DND-41 (cell line): ENCODE results near the gene WDR83.
A peak's percentile ranks its signal among the peaks of the same experiment; 100 is the strongest.

Experiments
- ATAC-seq: fragments of 200-7000 bp; cut with Tn5 transposase; 3 replicates; pipeline ENCODE4 v1.9.1; 2021; ENCODE audit warnings: low read depth; ENCODE audit not compliant: insufficient read depth
- DNase-seq: peaks from one replicate; pipeline ENCODE4 v3.0.0-alpha.2; 2020
- H2AFZ ChIP-seq: 2 replicates; pipeline ENCODE4 v1.6.0; 2012; ENCODE audit warnings: low read depth, low read length
- H3K27ac ChIP-seq: 2 replicates; pipeline ENCODE4 v1.5.1; 2012; ENCODE audit warnings: low read length, inconsistent platforms
- H3K27me3 ChIP-seq: fragments of 200-600 bp; sonication (generic); 2 replicates; pipeline ENCODE4 v1.6.0; 2012; ENCODE audit warnings: low read length, mild to moderate bottlenecking, inconsistent platforms; ENCODE audit not compliant: insufficient read depth, poor library complexity
- H3K36me3 ChIP-seq: 2 replicates; pipeline ENCODE4 v1.5.1; 2012; ENCODE audit warnings: low read length, inconsistent platforms; ENCODE audit not compliant: insufficient read depth
- H3K4me1 ChIP-seq: 2 replicates; pipeline ENCODE4 v1.5.1; 2012; ENCODE audit warnings: mild to moderate bottlenecking, low read length; ENCODE audit not compliant: insufficient read depth
- H3K4me2 ChIP-seq: 2 replicates; pipeline ENCODE4 v1.6.0; 2012; ENCODE audit warnings: mild to moderate bottlenecking, moderate library complexity, low read length, inconsistent platforms; ENCODE audit not compliant: insufficient read depth
- H3K4me3 ChIP-seq, 2 experiments: fragments of 200-600 bp in 1 of 2; shearing (Covaris generic) in 1 of 2; 2 replicates each; pipeline ENCODE4 v1.5.1; 2012 to 2016; ENCODE audit warnings: inconsistent platforms in 2 of 2, low read length in 2 of 2, mild to moderate bottlenecking in 2 of 2, low read depth in 1 of 2, moderate library complexity in 1 of 2
- H3K79me2 ChIP-seq: 2 replicates; pipeline ENCODE4 v1.6.0; 2012; ENCODE audit warnings: low read length, inconsistent platforms; ENCODE audit not compliant: insufficient read depth
- H3K9ac ChIP-seq: 2 replicates; pipeline ENCODE4 v1.6.0; 2012; ENCODE audit warnings: low read depth, mild to moderate bottlenecking, inconsistent platforms, low read length, moderate library complexity
- H3K9me3 ChIP-seq: 2 replicates; pipeline ENCODE4 v1.5.1; 2012; ENCODE audit warnings: low read length, moderate library complexity, mild to moderate bottlenecking, inconsistent platforms; ENCODE audit not compliant: insufficient read depth, severe bottlenecking
- H4K20me1 ChIP-seq: 2 replicates; pipeline ENCODE4 v1.6.0; 2012; ENCODE audit warnings: low read length; ENCODE audit not compliant: insufficient read depth
- EZH2 ChIP-seq: IDR thresholded peaks from 3 replicates; pipeline ENCODE4 v1.6.1; 2012; ENCODE audit warnings: borderline replicate concordance, low read depth, mild to moderate bottlenecking, moderate library complexity, low read length, inconsistent platforms; ENCODE audit not compliant: severe bottlenecking
- TF ChIP-seq, protein P1 (sequence below): IDR thresholded peaks from 2 replicates; pipeline ENCODE4 v1.5.1; 2012; ENCODE audit warnings: borderline replicate concordance, low read length, moderate library complexity, mild to moderate bottlenecking; ENCODE audit not compliant: poor library complexity, severe bottlenecking; ENCODE audit errors: extremely low read depth

Gene WDR83

GRCh38 chr19:12692960-12693359 lies 26.4 kb downstream of the WDR83 start:
- no peak overlapping the region for H3K9ac ChIP-seq
- peaks cover 9% of the 10 kb centered on the region; the same call in 1 of the 2 replicates for H3K79me2 ChIP-seq
- H3K36me3 ChIP-seq: peaks cover 21% of the 10 kb centered on the region
- no peak overlapping the region for H2AFZ ChIP-seq
- ATAC-seq (no peak), DNase-seq (no peak)
- no peaks in the 10 kb centered on the region for H3K27me3 ChIP-seq
- no peak overlapping the region for H3K4me2 ChIP-seq
- no peaks in the 10 kb centered on the region for H3K9me3 ChIP-seq
- TF ChIP-seq, protein P1, sequence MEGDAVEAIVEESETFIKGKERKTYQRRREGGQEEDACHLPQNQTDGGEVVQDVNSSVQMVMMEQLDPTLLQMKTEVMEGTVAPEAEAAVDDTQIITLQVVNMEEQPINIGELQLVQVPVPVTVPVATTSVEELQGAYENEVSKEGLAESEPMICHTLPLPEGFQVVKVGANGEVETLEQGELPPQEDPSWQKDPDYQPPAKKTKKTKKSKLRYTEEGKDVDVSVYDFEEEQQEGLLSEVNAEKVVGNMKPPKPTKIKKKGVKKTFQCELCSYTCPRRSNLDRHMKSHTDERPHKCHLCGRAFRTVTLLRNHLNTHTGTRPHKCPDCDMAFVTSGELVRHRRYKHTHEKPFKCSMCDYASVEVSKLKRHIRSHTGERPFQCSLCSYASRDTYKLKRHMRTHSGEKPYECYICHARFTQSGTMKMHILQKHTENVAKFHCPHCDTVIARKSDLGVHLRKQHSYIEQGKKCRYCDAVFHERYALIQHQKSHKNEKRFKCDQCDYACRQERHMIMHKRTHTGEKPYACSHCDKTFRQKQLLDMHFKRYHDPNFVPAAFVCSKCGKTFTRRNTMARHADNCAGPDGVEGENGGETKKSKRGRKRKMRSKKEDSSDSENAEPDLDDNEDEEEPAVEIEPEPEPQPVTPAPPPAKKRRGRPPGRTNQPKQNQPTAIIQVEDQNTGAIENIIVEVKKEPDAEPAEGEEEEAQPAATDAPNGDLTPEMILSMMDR: no peak
- no peak for TF ChIP-seq EZH2
- H3K4me1 ChIP-seq: peaks cover 32% of the 10 kb centered on the region
- H3K27ac ChIP-seq: no peak overlapping the region
- H4K20me1 ChIP-seq: no peaks in the 10 kb centered on the region; the same call in 1 of the 2 replicates
- H3K4me3 ChIP-seq: no peak overlapping the region

DNA sequence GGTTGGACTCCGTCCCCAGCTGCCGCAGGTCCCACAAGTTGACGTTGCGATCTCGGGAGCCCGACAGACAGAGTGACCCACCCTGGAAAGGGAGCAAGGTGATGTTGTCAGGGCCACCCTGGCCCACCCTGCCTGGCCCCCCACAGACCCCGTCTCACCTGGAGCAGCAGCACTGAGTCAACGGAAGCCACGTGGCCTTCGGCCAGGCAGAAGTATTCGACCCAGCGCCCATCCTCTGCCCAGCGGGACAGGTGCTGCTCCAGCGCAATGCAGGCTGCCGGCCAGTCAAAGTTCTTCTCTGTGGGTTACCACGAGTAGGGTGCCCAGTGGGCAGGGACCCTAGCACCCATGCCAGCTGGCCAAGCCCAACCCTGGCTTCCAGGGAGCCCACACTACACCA lies 28.0 kb downstream of the WDR83 start:
- peaks cover 44% of the 10 kb centered on the region for H3K4me1 ChIP-seq
- no peaks in the 10 kb centered on the region for H3K9me3 ChIP-seq
- no peak overlapping the region for H3K27ac ChIP-seq
- peak overlapping the region; percentile 90; the same call in 1 of the 2 replicates for H3K4me2 ChIP-seq
- H3K4me3 ChIP-seq: no peak overlapping the region
- no peaks in the 10 kb centered on the region for H3K27me3 ChIP-seq
- no peak for DNase-seq
- H3K36me3 ChIP-seq: peaks cover 15% of the 10 kb centered on the region
- H3K9ac ChIP-seq: no peak overlapping the region
- H4K20me1 ChIP-seq: no peaks in the 10 kb centered on the region; the same call in 1 of the 2 replicates
- H2AFZ ChIP-seq: no peak overlapping the region
- H3K79me2 ChIP-seq: peaks cover 9% of the 10 kb centered on the region; the same call in 1 of the 2 replicates
- TF ChIP-seq, protein P1: no peak
- no peak for TF ChIP-seq EZH2
- no peak for ATAC-seq

DNA sequence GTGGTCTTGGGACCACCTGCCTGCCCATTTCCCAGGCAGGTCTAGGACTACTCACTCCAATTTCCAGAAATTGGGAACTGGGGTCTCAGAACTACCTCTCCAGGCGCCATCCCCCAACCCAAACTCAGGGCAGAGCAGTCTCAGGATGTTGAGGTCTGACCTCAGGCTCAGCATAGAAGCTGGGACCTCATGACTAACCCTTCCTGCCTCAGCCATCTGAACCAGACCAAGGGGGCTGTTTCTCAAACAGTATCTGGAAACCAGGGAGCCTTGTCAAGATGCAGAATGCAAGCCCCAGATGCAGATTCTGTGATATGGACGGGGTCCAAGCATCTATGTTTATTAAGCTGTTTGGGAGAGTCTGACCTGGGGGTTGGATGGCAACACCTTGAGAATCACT lies 28.5 kb downstream of the WDR83 start:
- peaks cover 44% of the 10 kb centered on the region for H3K4me1 ChIP-seq
- H3K9ac ChIP-seq: peak overlapping the region; percentile 80; the same call in 1 of the 2 replicates
- H3K36me3 ChIP-seq: peaks cover 17% of the 10 kb centered on the region
- peak overlapping the region in 1 of 2 experiments; percentile 98; a peak in 2 of 4 replicates for H3K4me3 ChIP-seq
- H4K20me1 ChIP-seq: no peaks in the 10 kb centered on the region; the same call in 1 of the 2 replicates
- TF ChIP-seq, protein P1: no peak
- no peak for TF ChIP-seq EZH2
- DNase-seq: no peak
- no peak overlapping the region for H3K27ac ChIP-seq
- no peak overlapping the region for H2AFZ ChIP-seq
- peak overlapping the region; percentile 90 for H3K4me2 ChIP-seq
- H3K9me3 ChIP-seq: no peaks in the 10 kb centered on the region
- no peak for ATAC-seq
- H3K79me2 ChIP-seq: peaks cover 9% of the 10 kb centered on the region; the same call in 1 of the 2 replicates
- no peaks in the 10 kb centered on the region for H3K27me3 ChIP-seq
